K562 (cell line): Measurements from ENCODE around the gene SNCG. TPM values are rescaled to one million over a fixed set of nuclear protein-coding genes. Genes with fewer than 3 reads are reported as not detected.

ENCODE experiments used
- ATF4 ChIP-seq: fragments of 450-650 bp; formaldehyde crosslinking; IDR thresholded peaks from 2 replicates; pipeline ENCODE4 v1.4.0; 2022; ENCODE audit warnings: mild to moderate bottlenecking, moderate library complexity
- BCLAF1 ChIP-seq, 2 experiments: fragments of 450-650 bp in 1 of 2; IDR thresholded peaks; 2 replicates each; pipeline ENCODE4 v1.6.1; 2011 to 2017; ENCODE audit warnings: low read depth in 2 of 2, antibody characterized with exemption in 1 of 2, borderline replicate concordance in 1 of 2, low read length in 1 of 2, mild to moderate bottlenecking in 1 of 2, mixed read lengths in 1 of 2; ENCODE audit not compliant: control insufficient read depth in 1 of 2
- BDP1 ChIP-seq: IDR thresholded peaks from 3 replicates; pipeline ENCODE4 v1.6.1; 2011; ENCODE audit not compliant: insufficient read length, insufficient read depth
- CCNT2 ChIP-seq: IDR thresholded peaks from 2 replicates; pipeline ENCODE4 v1.6.1; 2011; ENCODE audit warnings: borderline replicate concordance, low read depth, mild to moderate bottlenecking, moderate library complexity, mixed read lengths, low read length; ENCODE audit not compliant: insufficient read length; ENCODE audit errors: extremely low read depth
- CXXC5 ChIP-seq: fragments of 250-450 bp; sonication (Bioruptor Pico); IDR thresholded peaks from 2 replicates; pipeline ENCODE4 v1.8.0; 2022; ENCODE audit warnings: inconsistent platforms, mild to moderate bottlenecking, moderate library complexity
- ESRRB ChIP-seq: fragments of 250-450 bp; sonication (Bioruptor Pico); IDR thresholded peaks from 2 replicates; pipeline ENCODE4 v1.5.0; 2020; ENCODE audit warnings: mild to moderate bottlenecking, moderate library complexity, borderline replicate concordance
- KDM4B ChIP-seq, 2 experiments: fragments of 450-650 bp in 1 of 2; sonication (generic) in 1 of 2; IDR thresholded peaks; 2 replicates each; pipeline ENCODE4 v1.6.1; 2016 to 2017; ENCODE audit warnings: borderline replicate concordance in 2 of 2, antibody characterized with exemption in 1 of 2, low read depth in 1 of 2, mild to moderate bottlenecking in 1 of 2
- MTA3 ChIP-seq: fragments of 450-650 bp; formaldehyde crosslinking; IDR thresholded peaks from 2 replicates; pipeline ENCODE4 v1.6.1; 2017; ENCODE audit warnings: mild to moderate bottlenecking, borderline replicate concordance
- MYC ChIP-seq, 2 experiments: fragments of 250-450 bp in 1 of 2; sonication (Bioruptor Pico) in 1 of 2; IDR thresholded peaks; 2 replicates each; pipeline versions ENCODE4 v1.5.1 to v1.6.1; 2012 to 2021; ENCODE audit warnings: low read depth in 2 of 2, borderline replicate concordance in 1 of 2, improper control_type of control experiment in 1 of 2, low read length in 1 of 2, mild to moderate bottlenecking in 1 of 2, moderate library complexity in 1 of 2
- PRDM10 ChIP-seq: fragments of 450-650 bp; IDR thresholded peaks from 2 replicates; pipeline ENCODE4 v1.6.1; 2018; ENCODE audit not compliant: partially characterized antibody
- RNF2 ChIP-seq: sonication (generic); IDR thresholded peaks from 2 replicates; pipeline ENCODE4 v1.6.1; 2016
- U2AF1 ChIP-seq: fragments of 200-400 bp; formaldehyde crosslinking; optimal IDR thresholded peaks from 2 replicates; pipeline ENCODE3; 2017; ENCODE audit warnings: mild to moderate bottlenecking, low read depth, low read length, moderate library complexity
- ZHX1 ChIP-seq: fragments of 150-350 bp; conservative IDR thresholded peaks from 2 replicates; pipeline ENCODE4 v1.6.1; 2014; ENCODE audit warnings: low read length
- ZNF830 ChIP-seq: fragments of 250-450 bp; sonication (Bioruptor Pico); IDR thresholded peaks from 2 replicates; pipeline ENCODE4 v1.5.0; 2021; ENCODE audit warnings: mild to moderate bottlenecking
- polyA plus RNA-seq, 8 experiments: library from polyadenylated mRNA; depleted of rRNA in 4 of 8; stranded (reverse) in 5 of 8; unstranded in 3 of 8; fragments of >200 nt; fragmentation: Nextera tagmentation in 2 of 8; fragmentation: Illumina TruSeq in 1 of 8; extraction: Ambion mirVana in 2 of 8; extraction: Trizol in 1 of 8; gene quantifications; 2 replicates each; pipeline versions ENCODE4 v1.2.1 to v1.2.3, GENCODE V29; 2011 to 2014; ENCODE audit warnings: inconsistent platforms in 1 of 8, missing spikeins in 1 of 8
- total RNA-seq, 7 experiments: library from RNA; depleted of rRNA in 6 of 7; stranded (reverse); fragments of >200 nt in 6 of 7; fragmentation: Illumina TruSeq in 2 of 7; extraction: Trizol in 2 of 7; gene quantifications; 2 replicates each; pipeline versions ENCODE4 v1.2.1 to v1.2.3, GENCODE V29; 2011 to 2021; ENCODE audit warnings: low replicate concordance in 1 of 7

Gene SNCG
- total and polyA plus RNA-seq, 9 of the 15 experiments (the other 6 are each of a cell fraction or from before 2014, with no cell fraction given), result 9.8 to 146 (median 93.6) TPM

GRCh38 chr10:86953747-86954680 is 4.4 kb upstream of the SNCG start (continued):
- peak; percentile 22 for TF ChIP-seq PRDM10
- no peak for TF ChIP-seq ZNF830 (CRISPR knock-in tag)
- TF ChIP-seq CXXC5, result peak; percentile 18; the same call in 1 of the 2 replicates
- no peak for TF ChIP-seq MYC (IDR thresholded peaks at IDR 0.05; ENCODE audit: low read depth, low read length)
- no peak for TF ChIP-seq MYC (CRISPR knock-in tag; IDR thresholded peaks at IDR 0.05; ENCODE audit: borderline replicate concordance, low read depth)
- no peak for TF ChIP-seq ATF4
- TF ChIP-seq MTA3, result no peak
- no peak for TF ChIP-seq ZHX1
- TF ChIP-seq CCNT2, result no peak
- TF ChIP-seq U2AF1, result no peak
- TF ChIP-seq BCLAF1 (IDR thresholded peaks at IDR 0.05; ENCODE audit: borderline replicate concordance in 1 of 2, control insufficient read depth in 1 of 2, low read depth in 2 of 2, low read length in 1 of 2), result no peak
- peak; percentile 80 for TF ChIP-seq RNF2
- TF ChIP-seq ESRRB (CRISPR knock-in tag), result no peak
- TF ChIP-seq BDP1, result no peak
- TF ChIP-seq KDM4B (IDR thresholded peaks at IDR 0.05; ENCODE audit: borderline replicate concordance in 2 of 2, low read depth in 1 of 2), result no peak; a peak in 1 of 4 replicates
